ENCODE results near the gene KEAP1.

GRCh38 chr19:10464456-10464855 is 38.7 kb downstream of the KEAP1 start:
- TF ChIP-seq POLR2AphosphoS5 (IDR thresholded peaks at IDR 0.05; ENCODE audit: low read depth, low read length) (no peak), TAF1 (IDR thresholded peaks at IDR 0.05; ENCODE audit: borderline replicate concordance, low read depth, low read length) (no peak), POLR2A (IDR thresholded peaks at IDR 0.05; ENCODE audit: low read depth, low read length) (no peak)
